HG03025 (cell line): ENCODE results near the gene KRT24.
"Not testable (repeated sequence)": the region's sequence is repeated elsewhere in the genome, so short reads cannot be mapped to it uniquely, and the experiment has no call there.

Experiments used
- ATAC-seq: cut with Tn5 transposase; IDR thresholded peaks from one replicate; pipeline ENCODE4 v1.9.1; 2021; ENCODE audit warnings: mild to moderate bottlenecking, moderate library complexity; ENCODE audit not compliant: unreplicated experiment, low FRiP score

The KRT24 gene

GRCh38 chr17:40703652-40704051, at the start of gene KRT24:
TSS of gene KRT24 (minus strand) at chr17:40703752. CDS start at chr17:40703693, 59 bp downstream.
- ATAC-seq = no peak

- no peak for ATAC-seq
Observed at GRCh38 chr17:40751065-40751464, 47.5 kb upstream of the KRT24 start.

GRCh38 chr17:40750391-40750790, 46.8 kb upstream of the KRT24 start:
- no peak for ATAC-seq

- ATAC-seq = not testable (repeated sequence)
Observed at GRCh38 chr17:40748666-40749065, 45.1 kb upstream of the KRT24 start.

- ATAC-seq = no peak
Observed at GRCh38 chr17:40738553-40738952, 35.0 kb upstream of the KRT24 start.

GRCh38 chr17:40735016-40735415, 31.5 kb upstream of the KRT24 start:
- ATAC-seq = no peak

- ATAC-seq = no peak
Observed at GRCh38 chr17:40734018-40734417, 30.5 kb upstream of the KRT24 start.

GRCh38 chr17:40730970-40731369, 27.4 kb upstream of the KRT24 start:
- ATAC-seq = no peak

- ATAC-seq = no peak
Observed at GRCh38 chr17:40727447-40728231, 24.1 kb upstream of the KRT24 start.

GRCh38 chr17:40726919-40727318, 23.4 kb upstream of the KRT24 start:
- ATAC-seq = no peak

GRCh38 chr17:40724656-40725055, 21.1 kb upstream of the KRT24 start:
- ATAC-seq = no peak

- ATAC-seq = no peak
Observed at GRCh38 chr17:40722241-40722640, 18.7 kb upstream of the KRT24 start.

- ATAC-seq = no peak
Observed at GRCh38 chr17:40720899-40721298, 17.3 kb upstream of the KRT24 start.

GRCh38 chr17:40718930-40719329, 15.4 kb upstream of the KRT24 start:
- ATAC-seq = no peak

GRCh38 chr17:40717776-40718175, 14.2 kb upstream of the KRT24 start:
- ATAC-seq = no peak

GRCh38 chr17:40714473-40714872, 10.9 kb upstream of the KRT24 start:
- ATAC-seq = no peak

GRCh38 chr17:40707745-40708144, 4.2 kb upstream of the KRT24 start:
- no peak for ATAC-seq

GRCh38 chr17:40705584-40705983, 2.0 kb upstream of the KRT24 start:
- ATAC-seq = no peak

GRCh38 chr17:40702271-40702670, 1.3 kb downstream of the KRT24 start:
- no peak for ATAC-seq

GRCh38 chr17:40699853-40700252, 3.7 kb downstream of the KRT24 start:
- no peak for ATAC-seq

GRCh38 chr17:40699371-40699770, 4.2 kb downstream of the KRT24 start:
- no peak for ATAC-seq

- no peak for ATAC-seq
Observed at GRCh38 chr17:40697297-40697696, 6.3 kb downstream of the KRT24 start.
